Measurements from ENCODE around the gene SHISA2. TPM values are rescaled to one million over a fixed set of nuclear protein-coding genes. Genes with fewer than 3 reads are reported as not detected.

The SHISA2 gene
- total RNA-seq, 1 donor from 2014 or later = not detected

- Mint-ChIP-seq H3K9me3 (no peaks in the 10 kb centered on the region), H3K36me3 (ENCODE audit: low read depth) (no peaks in the 10 kb centered on the region), H3K4me1 (no peaks in the 10 kb centered on the region), H3K4me3 (no peak overlapping the region), H3K27ac (no peak overlapping the region), H3K27me3 (peaks cover 7% of the 10 kb centered on the region)
- TF ChIP-seq CTCF (IDR thresholded peaks at IDR 0.05) = no peak
- intact Hi-C loops (cut with micrococcal nuclease) = no loop called here
- POLR2A ChIA-PET = no interaction called here
- CTCF ChIA-PET = no interaction called here
- DNase-seq (no peak), ATAC-seq (ENCODE audit: low read depth) (no peak)
Observed at GRCh38 chr13:26041444-26041843, 10.4 kb downstream of the SHISA2 start.

GRCh38 chr13:26038931-26039475 is 12.8 kb downstream of the SHISA2 start:
- TF ChIP-seq CTCF (IDR thresholded peaks at IDR 0.05) = no peak
- DNase-seq (no peak), ATAC-seq (ENCODE audit: low read depth) (no peak)
- intact Hi-C loops (cut with micrococcal nuclease) = no loop called here
- no peaks in the 10 kb centered on the region for H3K36me3 Mint-ChIP-seq (ENCODE audit: low read depth)
- peaks cover 4% of the 10 kb centered on the region for H3K27me3 Mint-ChIP-seq
- CTCF ChIA-PET = no interaction called here
- no peaks in the 10 kb centered on the region for H3K4me1 Mint-ChIP-seq
- POLR2A ChIA-PET = no interaction called here
- no peak overlapping the region for H3K27ac Mint-ChIP-seq
- H3K9me3 Mint-ChIP-seq = no peaks in the 10 kb centered on the region
- no peak overlapping the region for H3K4me3 Mint-ChIP-seq

- H3K36me3 Mint-ChIP-seq (ENCODE audit: low read depth) = no peaks in the 10 kb centered on the region
- ATAC-seq (ENCODE audit: low read depth) (no peak), DNase-seq (no peak)
- H3K27me3 Mint-ChIP-seq = peaks cover 4% of the 10 kb centered on the region
- intact Hi-C loops (cut with micrococcal nuclease) = no loop called here
- H3K9me3 Mint-ChIP-seq = no peaks in the 10 kb centered on the region
- H3K27ac Mint-ChIP-seq = no peak overlapping the region
- TF ChIP-seq CTCF (IDR thresholded peaks at IDR 0.05) = no peak
- CTCF ChIA-PET = interaction anchor here (0.9 kb wide), 1 partner anchor 459 kb away, joined by 3 read pairs; no protein-coding TSS in a partner anchor
- no peak overlapping the region for H3K4me3 Mint-ChIP-seq
- no peaks in the 10 kb centered on the region for H3K4me1 Mint-ChIP-seq
- POLR2A ChIA-PET = no interaction called here
Observed at GRCh38 chr13:26037302-26037701, 14.5 kb downstream of the SHISA2 start.

- H3K36me3 Mint-ChIP-seq (ENCODE audit: low read depth) = no peaks in the 10 kb centered on the region
- no peaks in the 10 kb centered on the region for H3K4me1 Mint-ChIP-seq
- CTCF ChIA-PET = no interaction called here
- no peak for TF ChIP-seq CTCF (IDR thresholded peaks at IDR 0.05)
- no peaks in the 10 kb centered on the region for H3K27me3 Mint-ChIP-seq
- H3K9me3 Mint-ChIP-seq = no peaks in the 10 kb centered on the region
- no peak for DNase-seq
- no peak for ATAC-seq (ENCODE audit: low read depth)
- intact Hi-C loops (cut with micrococcal nuclease) = no loop called here
- H3K27ac Mint-ChIP-seq = no peak overlapping the region
- POLR2A ChIA-PET = interaction anchor here (0.7 kb wide), 1 partner anchor 1234 kb away, joined by 9 read pairs; the partner anchor contains the start of gene RASL11A
- no peak overlapping the region for H3K4me3 Mint-ChIP-seq
Observed at GRCh38 chr13:26036383-26036782, 15.4 kb downstream of the SHISA2 start.

- intact Hi-C loops (cut with micrococcal nuclease) = no loop called here
- ChIA-PET CTCF (no interaction called here), POLR2A (no interaction called here)
- peaks cover 2% of the 10 kb centered on the region for H3K9me3 Mint-ChIP-seq
- no peak for TF ChIP-seq CTCF (IDR thresholded peaks at IDR 0.05)
- H3K36me3 Mint-ChIP-seq (ENCODE audit: low read depth) = no peaks in the 10 kb centered on the region
- H3K27ac Mint-ChIP-seq = no peak overlapping the region
- no peak for DNase-seq
- H3K27me3 Mint-ChIP-seq = no peaks in the 10 kb centered on the region
- H3K4me3 Mint-ChIP-seq = no peak overlapping the region
- ATAC-seq (ENCODE audit: low read depth) = no peak
- no peaks in the 10 kb centered on the region for H3K4me1 Mint-ChIP-seq
Observed at GRCh38 chr13:26034018-26034417, 17.8 kb downstream of the SHISA2 start.
